HG03439 (cell line): ENCODE results near the gene PIGV.

Experiments used
- ATAC-seq: cut with Tn5 transposase; IDR thresholded peaks from one replicate; pipeline ENCODE4 v1.9.1; 2021; ENCODE audit warnings: mild to moderate bottlenecking, moderate library complexity; ENCODE audit not compliant: unreplicated experiment

PIGV gene

GRCh38 chr1:26771643-26772321 lies 16.0 kb upstream of the PIGV start:
- ATAC-seq = no peak

GRCh38 chr1:26772687-26773086 lies 15.1 kb upstream of the PIGV start:
- no peak for ATAC-seq

GRCh38 chr1:26774462-26774861 lies 13.3 kb upstream of the PIGV start:
- ATAC-seq = no peak

GRCh38 chr1:26775666-26776065 lies 12.1 kb upstream of the PIGV start:
- no peak for ATAC-seq

GRCh38 chr1:26779098-26779668 lies 8.6 kb upstream of the PIGV start:
- no peak for ATAC-seq

- no peak for ATAC-seq
These were observed 7.3 kb upstream of the PIGV start for GRCh38 chr1:26780344-26780957.

- ATAC-seq = no peak
These were observed 6.4 kb upstream of the PIGV start for GRCh38 chr1:26781206-26781825.

- ATAC-seq = no peak
These were observed 5.1 kb upstream of the PIGV start for GRCh38 chr1:26782521-26783212.

GRCh38 chr1:26783646-26784022 lies 4.1 kb upstream of the PIGV start:
- no peak for ATAC-seq

GRCh38 chr1:26784023-26784871 lies 3.5 kb upstream of the PIGV start:
- ATAC-seq = no peak

GRCh38 chr1:26784886-26785285 lies 2.9 kb upstream of the PIGV start:
- no peak for ATAC-seq

GRCh38 chr1:26785611-26786436 lies 1.9 kb upstream of the PIGV start:
- ATAC-seq = no peak

- no peak for ATAC-seq
These were observed 1.0 kb upstream of the PIGV start for GRCh38 chr1:26786437-26787380.

GRCh38 chr1:26787381-26787705 lies 407 bp upstream of the PIGV start:
- peak; percentile 44 for ATAC-seq

GRCh38 chr1:26788515-26788785 lies 700 bp downstream of the PIGV start:
- ATAC-seq = no peak

GRCh38 chr1:26788836-26789611 lies 1.3 kb downstream of the PIGV start:
- peak; percentile 32 for ATAC-seq

GRCh38 chr1:26789612-26789865 lies 1.8 kb downstream of the PIGV start:
- ATAC-seq = no peak

- ATAC-seq = no peak
These were observed 2.2 kb downstream of the PIGV start for GRCh38 chr1:26789931-26790330.

- ATAC-seq = no peak
These were observed 2.8 kb downstream of the PIGV start for GRCh38 chr1:26790551-26790953.
